IMR-90 (cell line): ENCODE results near the gene CDS2. TPM values are rescaled to one million over a fixed set of nuclear protein-coding genes. Genes with fewer than 3 reads are reported as not detected.

ENCODE experiments used
- ATAC-seq: fragments of 200-7000 bp; cut with Tn5 transposase; 2 replicates; pipeline ENCODE4 v1.9.1; 2020; ENCODE audit warnings: low read depth, mild to moderate bottlenecking, moderate library complexity
- BruUV-seq: library from RNA; stranded (reverse); fragments of 400-500 nt; replicated peaks from 2 replicates; lab custom pipeline; 2021; lab: Mats Ljungman, UMichigan
- CTCF ChIA-PET: fragments of 300-600 bp; formaldehyde crosslinking; extraction: SDS; loops from one replicate; lab custom pipeline; 2021; ENCODE audit warnings: antibody characterized with exemption; lab: Yijun Ruan, JAX
- POLR2A ChIA-PET: fragments of 300-600 bp; sonication (Branson Sonifier 250); formaldehyde crosslinking; loops from one replicate; lab custom pipeline; 2022; ENCODE audit warnings: antibody characterized with exemption; ENCODE audit not compliant: unreplicated experiment; lab: Charles Lee
- DNase-seq: peaks from one replicate; pipeline ENCODE4 v3.0.0; 2013
- H2AFZ ChIP-seq: replicated peaks from 2 replicates; pipeline ENCODE3; 2013; ENCODE audit warnings: low read length, mild to moderate bottlenecking; ENCODE audit not compliant: poor library complexity
- H2AK5ac ChIP-seq: 2 replicates; pipeline ENCODE4 v1.6.1; 2013; ENCODE audit warnings: low read depth, low read length, inconsistent platforms
- H2AK9ac ChIP-seq: replicated peaks from 2 replicates; pipeline ENCODE3; 2013; ENCODE audit warnings: mild to moderate bottlenecking, low read depth, low read length, moderate library complexity; ENCODE audit not compliant: poor library complexity
- H2BK120ac ChIP-seq: 2 replicates; pipeline ENCODE4 v1.6.1; 2013; ENCODE audit warnings: low read depth, low read length, inconsistent platforms
- H2BK15ac ChIP-seq: 3 replicates; pipeline ENCODE4 v1.6.1; 2013; ENCODE audit warnings: low read depth, low read length, inconsistent platforms
- H2BK20ac ChIP-seq: 2 replicates; pipeline ENCODE4 v1.6.1; 2013; ENCODE audit warnings: low read depth, mild to moderate bottlenecking, inconsistent platforms, low read length, moderate library complexity
- H2BK5ac ChIP-seq: 2 replicates; pipeline ENCODE4 v1.6.1; 2013; ENCODE audit warnings: mild to moderate bottlenecking, low read depth, low read length, inconsistent platforms; ENCODE audit not compliant: poor library complexity, severe bottlenecking
- H3K14ac ChIP-seq: replicated peaks from 2 replicates; pipeline ENCODE4 v1.6.1; 2013; ENCODE audit warnings: low read depth, low read length, inconsistent platforms
- H3K18ac ChIP-seq: 2 replicates; pipeline ENCODE4 v1.6.1; 2013; ENCODE audit warnings: low read depth, low read length, control low read depth
- H3K23ac ChIP-seq: 2 replicates; pipeline ENCODE4 v1.6.1; 2013; ENCODE audit warnings: low read depth, low read length, inconsistent platforms
- H3K27ac ChIP-seq: 2 replicates; pipeline ENCODE4 v1.5.1; 2013; ENCODE audit warnings: mild to moderate bottlenecking, control low read depth, low read length; ENCODE audit not compliant: insufficient read depth
- H3K27me3 ChIP-seq: 2 replicates; pipeline ENCODE4 v1.6.1; 2013; ENCODE audit warnings: low read length; ENCODE audit not compliant: control insufficient read depth, insufficient read depth
- H3K36me3 ChIP-seq: 2 replicates; pipeline ENCODE4 v1.6.1; 2013; ENCODE audit warnings: low read length, mixed read lengths; ENCODE audit not compliant: control insufficient read depth, insufficient read depth
- H3K4ac ChIP-seq: 2 replicates; pipeline ENCODE4 v1.6.1; 2013; ENCODE audit warnings: low read depth, low read length, inconsistent platforms
- H3K4me1 ChIP-seq: 2 replicates; pipeline ENCODE4 v1.6.1; 2013; ENCODE audit warnings: low read length, mixed read lengths; ENCODE audit not compliant: control insufficient read depth, insufficient read depth
- H3K4me2 ChIP-seq: 2 replicates; pipeline ENCODE4 v1.6.1; 2013; ENCODE audit warnings: low read depth, mild to moderate bottlenecking, control low read depth, low read length, moderate library complexity
- H3K4me3 ChIP-seq: 2 replicates; pipeline ENCODE4 v1.5.1; 2013; ENCODE audit warnings: low read depth, mild to moderate bottlenecking, control low read depth, low read length, moderate library complexity; ENCODE audit not compliant: insufficient read depth
- H3K56ac ChIP-seq: 2 replicates; pipeline ENCODE4 v1.6.1; 2013; ENCODE audit warnings: low read length, inconsistent platforms; ENCODE audit not compliant: insufficient read depth; ENCODE audit errors: extremely low read depth
- H3K79me1 ChIP-seq, 2 experiments: 2 replicates each; pipeline ENCODE4 v1.6.1; 2013; ENCODE audit warnings: low read length in 2 of 2, inconsistent platforms in 1 of 2, low read depth in 1 of 2
- H3K9ac ChIP-seq: 2 replicates; pipeline ENCODE4 v1.6.1; 2013; ENCODE audit warnings: low read depth, low read length, control low read depth
- H3K9me1 ChIP-seq: 2 replicates; pipeline ENCODE4 v1.6.1; 2013; ENCODE audit warnings: low read length, inconsistent platforms; ENCODE audit not compliant: insufficient read depth
- H3K9me3 ChIP-seq: 2 replicates; pipeline ENCODE4 v1.6.1; 2013; ENCODE audit warnings: low read length; ENCODE audit not compliant: control insufficient read depth, insufficient read depth
- H4K20me1 ChIP-seq: 2 replicates; pipeline ENCODE4 v1.6.1; 2013; ENCODE audit warnings: low read length, inconsistent platforms; ENCODE audit not compliant: insufficient read depth
- H4K5ac ChIP-seq: 2 replicates; pipeline ENCODE4 v1.6.1; 2013; ENCODE audit warnings: mild to moderate bottlenecking, low read depth, low read length, control low read depth
- H4K8ac ChIP-seq, 2 experiments: 2 replicates each; pipeline ENCODE4 v1.6.1; 2013; ENCODE audit warnings: low read depth in 2 of 2, low read length in 2 of 2, control low read depth in 1 of 2, inconsistent platforms in 1 of 2
- H4K91ac ChIP-seq: 2 replicates; pipeline ENCODE4 v1.6.1; 2013; ENCODE audit warnings: low read depth, low read length, inconsistent platforms; ENCODE audit not compliant: insufficient read depth
- BHLHE40 ChIP-seq: fragments of 150-350 bp; IDR thresholded peaks from 2 replicates; pipeline ENCODE4 v1.6.1; 2016; ENCODE audit warnings: mild to moderate bottlenecking, low read depth, low read length
- CEBPB ChIP-seq: IDR thresholded peaks from 2 replicates; pipeline ENCODE4 v1.6.1; 2012; ENCODE audit warnings: low read depth, low read length, improper control_type of control experiment
- CHD1 ChIP-seq: IDR thresholded peaks from 2 replicates; pipeline ENCODE4 v1.6.1; 2012; ENCODE audit warnings: low read depth, low read length, improper control_type of control experiment
- CTCF ChIP-seq: conservative IDR thresholded peaks from 2 replicates; pipeline ENCODE4 v1.5.1; 2012; ENCODE audit warnings: mild to moderate bottlenecking, low read depth, low read length, improper control_type of control experiment
- ELK1 ChIP-seq: fragments of 150-350 bp; IDR thresholded peaks from 2 replicates; pipeline ENCODE4 v1.6.1; 2016; ENCODE audit warnings: low read depth, mild to moderate bottlenecking, low read length, moderate library complexity, borderline replicate concordance
- FOS ChIP-seq: fragments of 150-350 bp; IDR thresholded peaks from 2 replicates; pipeline ENCODE4 v1.6.1; 2016; ENCODE audit warnings: low read depth, low read length
- MAFK ChIP-seq: IDR thresholded peaks from 2 replicates; pipeline ENCODE4 v1.6.1; 2012; ENCODE audit warnings: low read depth, low read length, improper control_type of control experiment
- MAZ ChIP-seq: IDR thresholded peaks from 2 replicates; pipeline ENCODE4 v1.6.1; 2012; ENCODE audit warnings: low read depth, mild to moderate bottlenecking, low read length, improper control_type of control experiment, moderate library complexity, borderline replicate concordance
- MXI1 ChIP-seq: IDR thresholded peaks from 2 replicates; pipeline ENCODE4 v1.6.1; 2012; ENCODE audit warnings: low read depth, mild to moderate bottlenecking, low read length, moderate library complexity, borderline replicate concordance
- NFE2L2 ChIP-seq: fragments of 150-350 bp; IDR thresholded peaks from 2 replicates; pipeline ENCODE4 v1.6.1; 2016; ENCODE audit warnings: low read depth, mild to moderate bottlenecking, low read length
- POLR2A ChIP-seq: IDR thresholded peaks from 2 replicates; pipeline ENCODE4 v1.6.1; 2012; ENCODE audit warnings: mild to moderate bottlenecking, low read depth, low read length
- RAD21 ChIP-seq: IDR thresholded peaks from 2 replicates; pipeline ENCODE4 v1.6.1; 2012; ENCODE audit warnings: low read length, improper control_type of control experiment
- RCOR1 ChIP-seq: IDR thresholded peaks from 2 replicates; pipeline ENCODE4 v1.6.1; 2012; ENCODE audit warnings: mild to moderate bottlenecking, low read length, improper control_type of control experiment; ENCODE audit not compliant: insufficient replicate concordance
- RFX5 ChIP-seq: IDR thresholded peaks from 2 replicates; pipeline ENCODE4 v1.8.0; 2012; ENCODE audit warnings: low read depth, mild to moderate bottlenecking, low read length, moderate library complexity
- USF2 ChIP-seq: fragments of 150-350 bp; IDR thresholded peaks from 2 replicates; pipeline ENCODE4 v1.6.1; 2017; ENCODE audit warnings: mild to moderate bottlenecking, antibody characterized with exemption, low read length, low read depth
- WGBS, 2 experiments: methylation state at CpG; one replicate each; pipeline versions ENCODE4 v1.1.5 to v1.1.7; 2013; ENCODE audit warnings: missing lambda C conversion rate in 2 of 2; ENCODE audit not compliant: insufficient read length in 1 of 2; ENCODE audit errors: extremely low coverage in 2 of 2; 5-methylcytosine and 5-hydroxymethylcytosine counted together
- dilution Hi-C: fragments of 300-500 bp; cut with HindIII; formaldehyde crosslinking; loops from one replicate; pipeline ENCODE4 v1.14.3; 2018; ENCODE audit warnings: low sequenced_read_pairs; ENCODE audit not compliant: unreplicated experiment
- in situ Hi-C: fragments of 300-500 bp; cut with MboI; formaldehyde crosslinking; loops from 3 replicates; pipeline ENCODE4 v1.14.3; 2019; ENCODE audit warnings: low sequenced_read_pairs, inconsistent platforms, mixed read lengths
- intact Hi-C: fragments of 100-400 bp; cut with micrococcal nuclease; formaldehyde crosslinking; loops from 2 replicates; pipeline ENCODE4 v1.10.0; 2022
- polyA plus RNA-seq, 3 experiments: library from polyadenylated mRNA; depleted of rRNA; stranded (reverse); fragments of >200 nt; gene quantifications; 2 replicates each; pipeline ENCODE4 v1.2.3, GENCODE V29; 2012; ENCODE audit warnings: low replicate concordance in 1 of 3
- total RNA-seq: library from RNA; depleted of rRNA; stranded (reverse); fragments of >200 nt; gene quantifications from 2 replicates; pipeline ENCODE4 v1.2.3, GENCODE V29; 2012

The CDS2 gene
- total and polyA plus RNA-seq, 2 of the 4 experiments (the other 2 are of a cell fraction) = 17.0 to 47.1 TPM

GRCh38 chr20:5135363-5136012, 8.7 kb downstream of the CDS2 start:
- no TSS peak for BruUV-seq
- DNase-seq (no peak), ATAC-seq (no peak)
- Histone ChIP-seq H4K91ac (no peak overlapping the region), H3K4me2 (no peak overlapping the region), H2BK15ac (no peak overlapping the region; the same call in 2 of the 3 replicates), H3K9me3 (no peaks in the 10 kb centered on the region), H2BK20ac (no peak overlapping the region; the same call in 1 of the 2 replicates), H3K9ac (no peak overlapping the region), H3K79me1 (peaks cover 37 to 85% of the 10 kb centered on the region in 2 experiments), H3K23ac (0 out of 2 replicates have a peak overlapping the region, but pooled peaks have one; percentile 67), H3K27me3 (no peaks in the 10 kb centered on the region), H3K36me3 (peaks cover 2% of the 10 kb centered on the region; the same call in 1 of the 2 replicates), H3K18ac (no peak overlapping the region), H4K8ac (no peak overlapping the region), H4K20me1 (peaks cover 30% of the 10 kb centered on the region; the same call in 1 of the 2 replicates), H3K27ac (no peak overlapping the region), H2BK120ac (no peak overlapping the region), H2AK9ac (no peak overlapping the region), H3K4ac (no peak overlapping the region), H3K56ac (no peak overlapping the region), H3K9me1 (peaks cover 21% of the 10 kb centered on the region), H3K14ac (peak overlapping the region; percentile 10; the same call in 1 of the 2 replicates), H3K4me1 (peaks cover 17% of the 10 kb centered on the region), H3K4me3 (no peak overlapping the region), H2AFZ (no peak overlapping the region), H2AK5ac (peak overlapping the region; percentile 88), H4K5ac (no peak overlapping the region), H2BK5ac (no peak overlapping the region)
- POLR2A ChIA-PET = no interaction called here
- dilution Hi-C loops (no loop called here), in situ Hi-C loops (no loop called here), intact Hi-C loops (no loop called here)
- no peak for TF ChIP-seq MXI1
- no peak for TF ChIP-seq MAFK
- no peak for TF ChIP-seq BHLHE40
- no peak for TF ChIP-seq FOS
- TF ChIP-seq POLR2A = no peak
- no peak for TF ChIP-seq MAZ
- TF ChIP-seq USF2 = no peak
- TF ChIP-seq RCOR1 = no peak
- TF ChIP-seq NFE2L2 = no peak
- TF ChIP-seq ELK1 = no peak
- no peak for TF ChIP-seq RAD21
- TF ChIP-seq CHD1 = no peak
- TF ChIP-seq RFX5 = no peak
- no peak for TF ChIP-seq CEBPB
- no peak for TF ChIP-seq CTCF
- no CpG with 5 or more reads among the region's 4 CpGs for WGBS, 2 experiments
- CTCF ChIA-PET = interaction anchor here (0.9 kb wide), 1 partner anchor 9 kb away, joined by 4 read pairs; the partner anchor contains the start of gene CDS2
